SH-SY5Y (cell line): ENCODE measurements around the gene KLHL11.

Experiments
- GATA2 ChIP-seq: IDR thresholded peaks from 2 replicates; pipeline ENCODE4 v1.6.1; 2011; ENCODE audit warnings: mild to moderate bottlenecking, low read depth, low read length
- GATA3 ChIP-seq: IDR thresholded peaks from 2 replicates; pipeline ENCODE4 v1.6.1; 2011; ENCODE audit warnings: low read depth, mild to moderate bottlenecking, low read length, moderate library complexity

GRCh38 chr17:41869426-41869825 lies 4.2 kb upstream of the KLHL11 start:
- TF ChIP-seq GATA2 (no peak), GATA3 (no peak)
